Hepatocyte (in vitro differentiated cells): ENCODE results near the gene SLC26A11. TPM values are rescaled to one million over a fixed set of nuclear protein-coding genes. Genes with fewer than 3 reads are reported as not detected.

Source experiments
- DNase-seq: peaks from one replicate; pipeline ENCODE4 v3.0.0-alpha.2; 2016; ENCODE audit warnings: low spot score
- H2AFZ ChIP-seq: fragments of 200-600 bp; sonication (generic); 2 replicates; pipeline ENCODE4 v1.6.0; 2016; ENCODE audit warnings: antibody characterized with exemption, mild to moderate bottlenecking
- H3K27ac ChIP-seq: fragments of 200-600 bp; sonication (generic); 2 replicates; pipeline ENCODE4 v1.5.1; 2016; ENCODE audit warnings: mild to moderate bottlenecking
- H3K27me3 ChIP-seq: fragments of 200-600 bp; sonication (generic); 2 replicates; pipeline ENCODE4 v1.6.1; 2016
- H3K36me3 ChIP-seq: fragments of 200-600 bp; sonication (generic); replicated peaks from 2 replicates; pipeline ENCODE4 v1.5.1; 2016; ENCODE audit warnings: low read depth; ENCODE audit not compliant: insufficient read depth
- H3K4me1 ChIP-seq: fragments of 200-600 bp; sonication (generic); 2 replicates; pipeline ENCODE4 v1.5.1; 2016; ENCODE audit warnings: mild to moderate bottlenecking, moderate library complexity; ENCODE audit not compliant: insufficient read depth
- H3K4me2 ChIP-seq: fragments of 200-600 bp; sonication (generic); 2 replicates; pipeline ENCODE4 v1.6.0; 2016
- H3K4me3 ChIP-seq: fragments of 200-600 bp; sonication (generic); 2 replicates; pipeline ENCODE4 v1.5.1; 2016; ENCODE audit warnings: mild to moderate bottlenecking
- H3K79me2 ChIP-seq: fragments of 200-600 bp; sonication (generic); 2 replicates; pipeline ENCODE4 v1.6.0; 2017; ENCODE audit warnings: mild to moderate bottlenecking
- H3K9me2 ChIP-seq: fragments of 200-600 bp; sonication (generic); replicated peaks from 2 replicates; pipeline ENCODE4 v1.6.0; 2017; ENCODE audit warnings: mild to moderate bottlenecking; ENCODE audit not compliant: insufficient read depth
- H3K9me3 ChIP-seq: fragments of 200-600 bp; sonication (generic); 2 replicates; pipeline ENCODE4 v1.5.1; 2016; ENCODE audit warnings: low read depth, mild to moderate bottlenecking
- H4K20me1 ChIP-seq: fragments of 200-600 bp; sonication (generic); 2 replicates; pipeline ENCODE4 v1.6.0; 2016; ENCODE audit warnings: mild to moderate bottlenecking; ENCODE audit not compliant: insufficient read depth, poor library complexity, severe bottlenecking
- EZH2 ChIP-seq: fragments of 200-600 bp; sonication (generic); IDR thresholded peaks from 2 replicates; pipeline ENCODE4 v1.6.1; 2016; ENCODE audit warnings: antibody characterized with exemption, mild to moderate bottlenecking, borderline replicate concordance
- EZH2phosphoT487 ChIP-seq: fragments of 200-600 bp; sonication (generic); IDR thresholded peaks from one replicate; pipeline ENCODE4 v1.6.1; 2018; ENCODE audit warnings: antibody characterized with exemption, mild to moderate bottlenecking, low read depth, moderate library complexity; ENCODE audit not compliant: unreplicated experiment, severe bottlenecking
- WGBS: methylation state at CpG from one replicate; pipeline ENCODE4 v1.1.6; 2016; ENCODE audit warnings: low lambda C conversion rate; ENCODE audit errors: missing lambda C conversion rate; 5-methylcytosine and 5-hydroxymethylcytosine counted together
- polyA plus RNA-seq: library from polyadenylated mRNA; unstranded; fragments of >200 nt; fragmentation: Nextera tagmentation; extraction: Ambion mirVana; gene quantifications from 2 replicates; pipeline ENCODE4 v1.2.1, GENCODE V29; 2016
- total RNA-seq: library from RNA; depleted of rRNA; stranded (reverse); fragments of >200 nt; gene quantifications from 2 replicates; pipeline ENCODE4 v1.2.3, GENCODE V29; 2014
- TF ChIP-seq, protein P1 (sequence below): fragments of 200-600 bp; sonication (generic); IDR thresholded peaks from 2 replicates; pipeline ENCODE4 v1.5.1; 2016; ENCODE audit warnings: antibody characterized with exemption, mild to moderate bottlenecking; ENCODE audit not compliant: poor library complexity

Gene SLC26A11
- total and polyA plus RNA-seq, 2 experiments from 2014 or later = 17.5 to 24.9 TPM

DNA sequence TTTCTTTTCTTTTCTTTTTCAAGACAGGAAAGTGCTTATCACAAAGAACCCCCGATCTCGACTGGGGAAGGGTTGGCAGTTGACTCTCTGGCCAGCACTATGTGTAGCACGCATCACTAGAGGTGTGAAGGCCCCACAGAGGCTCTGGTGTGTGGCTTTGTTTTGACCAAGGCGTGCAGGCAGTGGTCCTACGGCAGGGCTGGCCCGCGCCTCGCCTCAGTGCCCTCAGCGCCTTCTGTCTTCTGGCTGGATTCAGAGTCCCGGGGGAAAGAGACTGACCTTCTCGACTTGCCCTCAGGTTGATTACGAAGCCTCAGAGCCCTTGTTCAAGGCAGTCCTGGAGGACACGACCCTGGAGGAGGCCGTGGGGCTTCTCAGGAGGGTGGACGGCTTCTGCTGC, 18.8 kb upstream of the SLC26A11 start:
- no peak overlapping the region for H3K4me2 ChIP-seq
- 90% methylated on average over 15 of the region's 15 CpGs for WGBS
- no peak overlapping the region for H3K4me3 ChIP-seq

DNA sequence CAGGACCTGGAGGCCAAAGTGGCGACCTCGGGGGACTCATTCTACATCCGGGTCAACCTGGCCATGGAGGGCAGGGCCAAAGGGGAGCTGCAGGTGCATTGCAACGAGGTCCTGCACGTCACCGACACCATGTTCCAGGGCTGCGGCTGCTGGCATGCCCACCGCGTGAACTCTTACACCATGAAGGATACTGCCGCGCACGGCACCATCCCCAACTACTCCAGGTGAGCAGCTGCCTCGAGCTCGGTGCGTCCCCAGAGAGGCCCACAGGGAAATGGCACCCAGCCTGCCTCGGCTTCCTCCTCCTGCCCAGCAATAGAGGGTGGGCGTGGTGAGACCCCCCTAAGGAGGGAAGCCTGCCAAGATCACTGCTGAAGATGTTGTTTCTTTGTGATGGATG, 18.0 kb upstream of the SLC26A11 start:
- Histone ChIP-seq H4K20me1 (no peaks in the 10 kb centered on the region), H3K36me3 (no peaks in the 10 kb centered on the region), H3K27me3 (no peaks in the 10 kb centered on the region), H3K9me3 (no peaks in the 10 kb centered on the region), H2AFZ (no peak overlapping the region), H3K79me2 (no peaks in the 10 kb centered on the region), H3K4me3 (no peak overlapping the region), H3K4me2 (no peak overlapping the region), H3K9me2 (no peaks in the 10 kb centered on the region), H3K4me1 (peaks cover 3% of the 10 kb centered on the region), H3K27ac (no peak overlapping the region)
- DNase-seq = no peak
- TF ChIP-seq EZH2phosphoT487 (no peak), EZH2 (no peak)
- TF ChIP-seq, protein P1, sequence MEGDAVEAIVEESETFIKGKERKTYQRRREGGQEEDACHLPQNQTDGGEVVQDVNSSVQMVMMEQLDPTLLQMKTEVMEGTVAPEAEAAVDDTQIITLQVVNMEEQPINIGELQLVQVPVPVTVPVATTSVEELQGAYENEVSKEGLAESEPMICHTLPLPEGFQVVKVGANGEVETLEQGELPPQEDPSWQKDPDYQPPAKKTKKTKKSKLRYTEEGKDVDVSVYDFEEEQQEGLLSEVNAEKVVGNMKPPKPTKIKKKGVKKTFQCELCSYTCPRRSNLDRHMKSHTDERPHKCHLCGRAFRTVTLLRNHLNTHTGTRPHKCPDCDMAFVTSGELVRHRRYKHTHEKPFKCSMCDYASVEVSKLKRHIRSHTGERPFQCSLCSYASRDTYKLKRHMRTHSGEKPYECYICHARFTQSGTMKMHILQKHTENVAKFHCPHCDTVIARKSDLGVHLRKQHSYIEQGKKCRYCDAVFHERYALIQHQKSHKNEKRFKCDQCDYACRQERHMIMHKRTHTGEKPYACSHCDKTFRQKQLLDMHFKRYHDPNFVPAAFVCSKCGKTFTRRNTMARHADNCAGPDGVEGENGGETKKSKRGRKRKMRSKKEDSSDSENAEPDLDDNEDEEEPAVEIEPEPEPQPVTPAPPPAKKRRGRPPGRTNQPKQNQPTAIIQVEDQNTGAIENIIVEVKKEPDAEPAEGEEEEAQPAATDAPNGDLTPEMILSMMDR = no peak
- WGBS = 96% methylated on average over 17 of the region's 17 CpGs

More for the DNA sequence above, 18.8 kb upstream of the SLC26A11 start:
- no peak overlapping the region for H2AFZ ChIP-seq
- H3K4me1 ChIP-seq = peaks cover 3% of the 10 kb centered on the region
- TF ChIP-seq, protein P1 = no peak
- no peak for TF ChIP-seq EZH2
- no peak for TF ChIP-seq EZH2phosphoT487
- no peaks in the 10 kb centered on the region for H3K9me3 ChIP-seq
- H3K79me2 ChIP-seq = no peaks in the 10 kb centered on the region
- H3K9me2 ChIP-seq = no peaks in the 10 kb centered on the region
- no peaks in the 10 kb centered on the region for H3K27me3 ChIP-seq
- no peaks in the 10 kb centered on the region for H3K36me3 ChIP-seq
- no peaks in the 10 kb centered on the region for H4K20me1 ChIP-seq
- H3K27ac ChIP-seq = no peak overlapping the region
- no peak for DNase-seq

DNA sequence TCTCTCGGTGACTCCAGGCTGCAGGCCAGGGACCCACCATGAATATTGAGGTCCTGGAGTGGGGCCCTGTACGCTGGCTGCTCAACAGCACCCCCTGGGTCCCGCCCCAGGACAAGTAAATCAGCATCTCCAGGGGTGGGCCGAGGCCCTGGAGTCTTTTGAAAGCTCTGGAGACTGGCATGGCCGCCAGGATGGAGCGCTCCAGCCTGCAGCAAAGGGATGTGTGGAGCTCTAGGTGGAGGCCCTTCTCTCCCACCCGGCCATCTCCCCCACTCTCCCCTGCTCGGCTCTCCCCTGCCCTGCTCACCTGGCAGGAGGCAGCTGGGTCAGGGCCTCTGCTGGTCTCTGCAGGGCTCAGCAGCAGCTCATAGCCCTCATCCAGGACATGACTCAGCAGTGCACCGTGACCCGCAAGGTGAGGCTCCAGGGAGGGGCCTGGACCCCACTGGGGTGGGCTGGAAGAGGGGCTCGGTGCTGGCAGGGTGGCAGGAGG, 16.7 kb upstream of the SLC26A11 start:
- Histone ChIP-seq H3K4me1 (no peaks in the 10 kb centered on the region), H3K27me3 (no peaks in the 10 kb centered on the region), H2AFZ (no peak overlapping the region), H3K27ac (no peak overlapping the region), H3K9me3 (no peaks in the 10 kb centered on the region), H3K4me2 (no peak overlapping the region), H4K20me1 (no peaks in the 10 kb centered on the region), H3K79me2 (no peaks in the 10 kb centered on the region), H3K4me3 (no peak overlapping the region), H3K36me3 (no peaks in the 10 kb centered on the region), H3K9me2 (no peaks in the 10 kb centered on the region)
- DNase-seq = no peak
- TF ChIP-seq, protein P1 = no peak
- TF ChIP-seq EZH2 (no peak), EZH2phosphoT487 (no peak)
- WGBS = 92% methylated on average over 11 of the region's 11 CpGs
